Lower leg skin (tissue), 3 donors: ENCODE data around the gene IL12RB2.

ENCODE experiments used
- CTCF ChIP-seq, 3 donors: fragments of 450-650 bp; IDR thresholded peaks; one replicate each; pipeline ENCODE4 v1.5.1; 2016; ENCODE audit warnings: antibody characterized with exemption in 3 of 3, mild to moderate bottlenecking in 3 of 3, moderate library complexity in 2 of 3
- POLR2A ChIP-seq, 2 donors: fragments of 450-650 bp; IDR thresholded peaks; one replicate each; pipeline ENCODE4 v1.6.1; 2016 to 2017; ENCODE audit warnings: antibody characterized with exemption in 2 of 2, mild to moderate bottlenecking in 1 of 2, moderate library complexity in 1 of 2

DNA sequence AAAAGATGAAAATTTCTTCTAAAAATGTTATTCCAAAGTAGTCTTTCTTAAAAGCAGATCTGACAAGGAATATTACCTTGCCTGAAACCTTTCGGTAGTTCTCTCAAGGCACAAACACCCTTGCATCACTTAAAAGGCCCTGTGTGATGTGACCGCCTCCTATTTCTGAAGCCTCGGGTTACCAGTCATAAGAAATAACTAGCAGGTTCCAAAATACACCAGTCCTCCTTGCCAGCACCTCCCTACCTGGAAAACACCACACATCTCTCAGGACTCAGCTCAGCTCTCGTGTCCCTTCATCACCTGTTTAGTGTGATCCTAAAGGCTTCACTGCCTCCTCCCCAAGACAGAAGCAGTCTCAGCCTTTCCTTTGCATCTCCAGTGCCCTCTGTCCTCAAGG lies 86.9 kb downstream of the IL12RB2 start:
- TF ChIP-seq CTCF (IDR thresholded peaks at IDR 0.05), result no peak
- TF ChIP-seq POLR2A (IDR thresholded peaks at IDR 0.05), result no peak
